Mammary epithelial cell (primary cell): ENCODE measurements around the gene TTC23.

Source experiments
- EZH2 ChIP-seq: IDR thresholded peaks from 2 replicates; pipeline ENCODE4 v1.6.1; 2012; ENCODE audit warnings: low read length, inconsistent platforms, borderline replicate concordance
- TF ChIP-seq, protein P1 (sequence below), 2 donors: IDR thresholded peaks in 1 of 2; conservative IDR thresholded peaks in 1 of 2; 2 replicates each; pipeline ENCODE4 v1.5.1; 2011 to 2012; ENCODE audit warnings: inconsistent platforms in 2 of 2, low read length in 2 of 2, mild to moderate bottlenecking in 2 of 2, control low read depth in 1 of 2, low read depth in 1 of 2; ENCODE audit not compliant: insufficient read depth in 1 of 2; ENCODE audit errors: extremely low read depth in 1 of 2

DNA sequence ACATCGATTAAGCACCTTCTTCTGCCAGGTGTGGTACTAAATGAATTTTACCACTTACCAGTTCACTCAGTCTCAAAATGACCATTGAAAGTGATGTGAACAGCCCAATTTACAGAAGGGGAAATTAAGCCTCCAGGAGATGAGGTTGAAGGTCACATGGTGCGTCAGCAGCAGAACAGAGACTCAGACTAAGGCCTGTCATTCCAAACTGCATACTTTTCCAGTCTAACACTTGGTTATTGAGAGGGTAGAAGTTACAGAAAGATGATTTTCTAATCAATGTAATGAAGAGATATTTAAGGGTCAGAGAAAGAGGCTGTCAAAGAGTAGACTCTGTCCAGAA lies 68.4 kb downstream of the TTC23 start:
- TF ChIP-seq EZH2 = no peak
- TF ChIP-seq, protein P1, sequence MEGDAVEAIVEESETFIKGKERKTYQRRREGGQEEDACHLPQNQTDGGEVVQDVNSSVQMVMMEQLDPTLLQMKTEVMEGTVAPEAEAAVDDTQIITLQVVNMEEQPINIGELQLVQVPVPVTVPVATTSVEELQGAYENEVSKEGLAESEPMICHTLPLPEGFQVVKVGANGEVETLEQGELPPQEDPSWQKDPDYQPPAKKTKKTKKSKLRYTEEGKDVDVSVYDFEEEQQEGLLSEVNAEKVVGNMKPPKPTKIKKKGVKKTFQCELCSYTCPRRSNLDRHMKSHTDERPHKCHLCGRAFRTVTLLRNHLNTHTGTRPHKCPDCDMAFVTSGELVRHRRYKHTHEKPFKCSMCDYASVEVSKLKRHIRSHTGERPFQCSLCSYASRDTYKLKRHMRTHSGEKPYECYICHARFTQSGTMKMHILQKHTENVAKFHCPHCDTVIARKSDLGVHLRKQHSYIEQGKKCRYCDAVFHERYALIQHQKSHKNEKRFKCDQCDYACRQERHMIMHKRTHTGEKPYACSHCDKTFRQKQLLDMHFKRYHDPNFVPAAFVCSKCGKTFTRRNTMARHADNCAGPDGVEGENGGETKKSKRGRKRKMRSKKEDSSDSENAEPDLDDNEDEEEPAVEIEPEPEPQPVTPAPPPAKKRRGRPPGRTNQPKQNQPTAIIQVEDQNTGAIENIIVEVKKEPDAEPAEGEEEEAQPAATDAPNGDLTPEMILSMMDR (conservative IDR thresholded peaks at IDR 0.05 in 1 of 2, IDR thresholded peaks at IDR 0.05 in 1 of 2; ENCODE audit: extremely low read depth in 1 of 2, insufficient read depth in 1 of 2, low read depth in 1 of 2, low read length in 2 of 2) = no peak
